GM12891 (cell line): Measurements from ENCODE around the gene OR2T27.

ENCODE experiments used
- PAX5 ChIP-seq: IDR thresholded peaks from 2 replicates; pipeline ENCODE4 v1.6.1; 2011; ENCODE audit warnings: low read length, moderate library complexity, mild to moderate bottlenecking; ENCODE audit not compliant: insufficient read depth, severe bottlenecking
- POLR2A ChIP-seq: IDR thresholded peaks from 2 replicates; pipeline ENCODE4 v1.6.1; 2011; ENCODE audit warnings: low read depth, low read length, control low read depth
- POLR2AphosphoS5 ChIP-seq: IDR thresholded peaks from 2 replicates; pipeline ENCODE4 v1.6.1; 2011; ENCODE audit warnings: low read depth, low read length, control low read depth
- TAF1 ChIP-seq: IDR thresholded peaks from 2 replicates; pipeline ENCODE4 v1.6.1; 2011; ENCODE audit warnings: low read depth, low read length, control low read depth

- no peak for TF ChIP-seq TAF1
- no peak for TF ChIP-seq POLR2A
- no peak for TF ChIP-seq PAX5
- no peak for TF ChIP-seq POLR2AphosphoS5
Measured at GRCh38 chr1:248703674-248704073, 48.3 kb upstream of the OR2T27 start.
